H1 (cell line): ENCODE data around the gene SGPP2. TPM values are rescaled to one million over a fixed set of nuclear protein-coding genes. Genes with fewer than 3 reads are reported as not detected.

Experiments used
- SAP30 ChIP-seq: fragments of 300-600 bp; sonication (generic); IDR thresholded peaks from 2 replicates; pipeline ENCODE4 v1.7.1; 2012; ENCODE audit warnings: low read length, moderate library complexity, mild to moderate bottlenecking, inconsistent platforms; ENCODE audit not compliant: insufficient read depth, insufficient replicate concordance
- TAF1 ChIP-seq: IDR thresholded peaks from 2 replicates; pipeline ENCODE4 v1.6.1; 2011; ENCODE audit warnings: mild to moderate bottlenecking, low read depth, low read length
- polyA plus RNA-seq, 7 experiments: library from polyadenylated mRNA; depleted of rRNA in 3 of 7; stranded (reverse) in 5 of 7; unstranded in 2 of 7; fragments of >200 nt in 5 of 7; fragments of 200-250 nt in 2 of 7; gene quantifications; 1 replicate in 5 of 7; 2 replicates in 1 of 7; 4 replicates in 1 of 7; pipeline versions ENCODE4 v1.2.1 to v1.2.3, GENCODE V29; 2011 to 2013; ENCODE audit warnings: missing spikeins in 2 of 7, mixed read lengths in 2 of 7
- total RNA-seq: library from RNA; stranded (reverse); fragmentation: NEBNext Ultra II Directional; extraction: Animal tissue kit (Norgen Biotek cat#: 25700); gene quantifications from 2 replicates; pipeline ENCODE4 v1.2.1, GENCODE V29; 2021
- TF ChIP-seq, protein P1 (sequence below): fragments of 300-600 bp; sonication (generic); IDR thresholded peaks from 2 replicates; pipeline ENCODE4 v1.7.1; 2012; ENCODE audit warnings: low read length, moderate library complexity, mild to moderate bottlenecking, inconsistent platforms; ENCODE audit not compliant: insufficient replicate concordance

The SGPP2 gene
- total and polyA plus RNA-seq, 2 of the 8 experiments (the other 6 are each of a cell fraction or from before 2014, with no cell fraction given): 0.29 TPM; not detected in 1

DNA sequence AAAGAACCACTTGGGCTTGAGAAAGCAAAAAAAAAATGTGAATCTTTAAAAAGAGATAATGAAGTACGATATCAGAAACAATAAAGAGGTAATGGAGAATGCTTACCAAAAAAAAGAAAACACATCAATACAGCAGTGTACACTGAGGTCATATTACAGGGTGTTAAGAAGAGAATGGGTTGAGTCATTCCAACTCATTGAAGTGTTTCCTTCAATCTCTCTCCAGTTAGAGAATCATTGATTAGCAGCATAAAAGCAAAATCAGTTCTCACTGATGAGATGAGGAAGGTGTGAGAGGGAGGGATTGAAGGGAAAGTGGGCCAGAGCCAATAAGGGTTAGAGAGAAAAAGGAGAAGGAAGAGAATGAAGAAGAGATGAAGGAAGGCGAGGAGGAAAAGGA is 43.9 kb upstream of the SGPP2 start (continued):
- TF ChIP-seq, protein P1, sequence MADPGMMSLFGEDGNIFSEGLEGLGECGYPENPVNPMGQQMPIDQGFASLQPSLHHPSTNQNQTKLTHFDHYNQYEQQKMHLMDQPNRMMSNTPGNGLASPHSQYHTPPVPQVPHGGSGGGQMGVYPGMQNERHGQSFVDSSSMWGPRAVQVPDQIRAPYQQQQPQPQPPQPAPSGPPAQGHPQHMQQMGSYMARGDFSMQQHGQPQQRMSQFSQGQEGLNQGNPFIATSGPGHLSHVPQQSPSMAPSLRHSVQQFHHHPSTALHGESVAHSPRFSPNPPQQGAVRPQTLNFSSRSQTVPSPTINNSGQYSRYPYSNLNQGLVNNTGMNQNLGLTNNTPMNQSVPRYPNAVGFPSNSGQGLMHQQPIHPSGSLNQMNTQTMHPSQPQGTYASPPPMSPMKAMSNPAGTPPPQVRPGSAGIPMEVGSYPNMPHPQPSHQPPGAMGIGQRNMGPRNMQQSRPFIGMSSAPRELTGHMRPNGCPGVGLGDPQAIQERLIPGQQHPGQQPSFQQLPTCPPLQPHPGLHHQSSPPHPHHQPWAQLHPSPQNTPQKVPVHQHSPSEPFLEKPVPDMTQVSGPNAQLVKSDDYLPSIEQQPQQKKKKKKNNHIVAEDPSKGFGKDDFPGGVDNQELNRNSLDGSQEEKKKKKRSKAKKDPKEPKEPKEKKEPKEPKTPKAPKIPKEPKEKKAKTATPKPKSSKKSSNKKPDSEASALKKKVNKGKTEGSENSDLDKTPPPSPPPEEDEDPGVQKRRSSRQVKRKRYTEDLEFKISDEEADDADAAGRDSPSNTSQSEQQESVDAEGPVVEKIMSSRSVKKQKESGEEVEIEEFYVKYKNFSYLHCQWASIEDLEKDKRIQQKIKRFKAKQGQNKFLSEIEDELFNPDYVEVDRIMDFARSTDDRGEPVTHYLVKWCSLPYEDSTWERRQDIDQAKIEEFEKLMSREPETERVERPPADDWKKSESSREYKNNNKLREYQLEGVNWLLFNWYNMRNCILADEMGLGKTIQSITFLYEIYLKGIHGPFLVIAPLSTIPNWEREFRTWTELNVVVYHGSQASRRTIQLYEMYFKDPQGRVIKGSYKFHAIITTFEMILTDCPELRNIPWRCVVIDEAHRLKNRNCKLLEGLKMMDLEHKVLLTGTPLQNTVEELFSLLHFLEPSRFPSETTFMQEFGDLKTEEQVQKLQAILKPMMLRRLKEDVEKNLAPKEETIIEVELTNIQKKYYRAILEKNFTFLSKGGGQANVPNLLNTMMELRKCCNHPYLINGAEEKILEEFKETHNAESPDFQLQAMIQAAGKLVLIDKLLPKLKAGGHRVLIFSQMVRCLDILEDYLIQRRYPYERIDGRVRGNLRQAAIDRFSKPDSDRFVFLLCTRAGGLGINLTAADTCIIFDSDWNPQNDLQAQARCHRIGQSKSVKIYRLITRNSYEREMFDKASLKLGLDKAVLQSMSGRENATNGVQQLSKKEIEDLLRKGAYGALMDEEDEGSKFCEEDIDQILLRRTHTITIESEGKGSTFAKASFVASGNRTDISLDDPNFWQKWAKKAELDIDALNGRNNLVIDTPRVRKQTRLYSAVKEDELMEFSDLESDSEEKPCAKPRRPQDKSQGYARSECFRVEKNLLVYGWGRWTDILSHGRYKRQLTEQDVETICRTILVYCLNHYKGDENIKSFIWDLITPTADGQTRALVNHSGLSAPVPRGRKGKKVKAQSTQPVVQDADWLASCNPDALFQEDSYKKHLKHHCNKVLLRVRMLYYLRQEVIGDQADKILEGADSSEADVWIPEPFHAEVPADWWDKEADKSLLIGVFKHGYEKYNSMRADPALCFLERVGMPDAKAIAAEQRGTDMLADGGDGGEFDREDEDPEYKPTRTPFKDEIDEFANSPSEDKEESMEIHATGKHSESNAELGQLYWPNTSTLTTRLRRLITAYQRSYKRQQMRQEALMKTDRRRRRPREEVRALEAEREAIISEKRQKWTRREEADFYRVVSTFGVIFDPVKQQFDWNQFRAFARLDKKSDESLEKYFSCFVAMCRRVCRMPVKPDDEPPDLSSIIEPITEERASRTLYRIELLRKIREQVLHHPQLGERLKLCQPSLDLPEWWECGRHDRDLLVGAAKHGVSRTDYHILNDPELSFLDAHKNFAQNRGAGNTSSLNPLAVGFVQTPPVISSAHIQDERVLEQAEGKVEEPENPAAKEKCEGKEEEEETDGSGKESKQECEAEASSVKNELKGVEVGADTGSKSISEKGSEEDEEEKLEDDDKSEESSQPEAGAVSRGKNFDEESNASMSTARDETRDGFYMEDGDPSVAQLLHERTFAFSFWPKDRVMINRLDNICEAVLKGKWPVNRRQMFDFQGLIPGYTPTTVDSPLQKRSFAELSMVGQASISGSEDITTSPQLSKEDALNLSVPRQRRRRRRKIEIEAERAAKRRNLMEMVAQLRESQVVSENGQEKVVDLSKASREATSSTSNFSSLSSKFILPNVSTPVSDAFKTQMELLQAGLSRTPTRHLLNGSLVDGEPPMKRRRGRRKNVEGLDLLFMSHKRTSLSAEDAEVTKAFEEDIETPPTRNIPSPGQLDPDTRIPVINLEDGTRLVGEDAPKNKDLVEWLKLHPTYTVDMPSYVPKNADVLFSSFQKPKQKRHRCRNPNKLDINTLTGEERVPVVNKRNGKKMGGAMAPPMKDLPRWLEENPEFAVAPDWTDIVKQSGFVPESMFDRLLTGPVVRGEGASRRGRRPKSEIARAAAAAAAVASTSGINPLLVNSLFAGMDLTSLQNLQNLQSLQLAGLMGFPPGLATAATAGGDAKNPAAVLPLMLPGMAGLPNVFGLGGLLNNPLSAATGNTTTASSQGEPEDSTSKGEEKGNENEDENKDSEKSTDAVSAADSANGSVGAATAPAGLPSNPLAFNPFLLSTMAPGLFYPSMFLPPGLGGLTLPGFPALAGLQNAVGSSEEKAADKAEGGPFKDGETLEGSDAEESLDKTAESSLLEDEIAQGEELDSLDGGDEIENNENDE: no peak
- TF ChIP-seq SAP30 (no peak), TAF1 (no peak)
